Glutamatergic neuron (in vitro differentiated cells): Measurements from ENCODE around the gene FOXF2. TPM values are rescaled to one million over a fixed set of nuclear protein-coding genes. Genes with fewer than 3 reads are reported as not detected.

Source experiments
- DNase-seq: peaks from one replicate; pipeline ENCODE4 v3.0.0; 2022
- H3K27ac Mint-ChIP-seq: one replicate; pipeline ENCODE4 v1.8.0; 2020; ENCODE audit warnings: mild to moderate bottlenecking, mixed read lengths, inconsistent platforms; ENCODE audit not compliant: unreplicated experiment
- H3K27me3 Mint-ChIP-seq: one replicate; pipeline ENCODE4 v1.8.0; 2020; ENCODE audit warnings: mild to moderate bottlenecking, moderate library complexity, mixed read lengths, inconsistent platforms; ENCODE audit not compliant: unreplicated experiment
- H3K36me3 Mint-ChIP-seq: one replicate; pipeline ENCODE4 v1.8.0; 2020; ENCODE audit warnings: mild to moderate bottlenecking, mixed read lengths, inconsistent platforms; ENCODE audit not compliant: unreplicated experiment
- H3K4me1 Mint-ChIP-seq: one replicate; pipeline ENCODE4 v1.8.0; 2020; ENCODE audit warnings: mild to moderate bottlenecking, low read depth, mixed read lengths, inconsistent platforms; ENCODE audit not compliant: unreplicated experiment
- H3K4me3 Mint-ChIP-seq: one replicate; pipeline ENCODE4 v1.8.0; 2020; ENCODE audit warnings: mild to moderate bottlenecking, mixed read lengths, inconsistent platforms; ENCODE audit not compliant: unreplicated experiment
- H3K9me3 Mint-ChIP-seq: one replicate; pipeline ENCODE4 v1.8.0; 2020; ENCODE audit warnings: mild to moderate bottlenecking, moderate library complexity, mixed read lengths, inconsistent platforms; ENCODE audit not compliant: unreplicated experiment
- microRNA-seq: library from miRNA; unstranded; fragments of <30 nt; microRNA quantifications from one replicate; pipeline ENCODE4, GENCODE V29; 2020; ENCODE audit not compliant: unreplicated experiment
- total RNA-seq: library from RNA; stranded (reverse); fragmentation: NEBNext Ultra II Directional; extraction: Animal tissue kit (Norgen Biotek cat#: 25700); gene quantifications from one replicate; pipeline ENCODE4 v1.2.1, GENCODE V29; 2021; ENCODE audit not compliant: unreplicated experiment
- TF ChIP-seq, protein P1 (sequence below): fragments of 200-600 bp; sonication (generic); IDR thresholded peaks from one replicate; pipeline ENCODE4 v1.5.0; 2021; ENCODE audit not compliant: partially characterized antibody, unreplicated experiment

The FOXF2 gene
- total RNA-seq, 1 donor from 2014 or later = 0.71 TPM

DNA sequence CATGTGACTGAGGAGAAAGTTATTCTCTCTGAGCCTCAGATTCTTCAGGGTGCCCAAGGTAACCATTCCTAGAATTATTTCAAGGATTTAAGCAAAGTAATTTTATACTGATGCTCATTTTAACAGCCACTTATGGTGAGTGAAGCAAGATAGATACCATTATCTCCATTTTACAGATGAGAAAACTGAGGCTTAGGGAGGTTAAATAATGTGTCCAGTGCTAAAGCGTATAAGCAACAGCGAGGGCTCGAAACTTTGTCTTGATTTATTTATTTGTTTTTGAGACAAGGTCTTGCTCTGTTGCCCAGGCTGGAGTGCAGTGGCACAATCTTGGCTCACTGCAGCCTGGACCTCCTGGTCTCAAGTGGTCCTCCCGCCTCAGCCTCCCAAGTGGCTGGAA is 53.6 kb downstream of the FOXF2 start:
- Mint-ChIP-seq H3K27me3 (peaks cover 2% of the 10 kb centered on the region), H3K27ac (no peak overlapping the region), H3K4me3 (no peak overlapping the region), H3K4me1 (peaks cover 4% of the 10 kb centered on the region), H3K36me3 (no peaks in the 10 kb centered on the region), H3K9me3 (peaks cover 5% of the 10 kb centered on the region)
- DNase-seq = no peak
- TF ChIP-seq, protein P1, sequence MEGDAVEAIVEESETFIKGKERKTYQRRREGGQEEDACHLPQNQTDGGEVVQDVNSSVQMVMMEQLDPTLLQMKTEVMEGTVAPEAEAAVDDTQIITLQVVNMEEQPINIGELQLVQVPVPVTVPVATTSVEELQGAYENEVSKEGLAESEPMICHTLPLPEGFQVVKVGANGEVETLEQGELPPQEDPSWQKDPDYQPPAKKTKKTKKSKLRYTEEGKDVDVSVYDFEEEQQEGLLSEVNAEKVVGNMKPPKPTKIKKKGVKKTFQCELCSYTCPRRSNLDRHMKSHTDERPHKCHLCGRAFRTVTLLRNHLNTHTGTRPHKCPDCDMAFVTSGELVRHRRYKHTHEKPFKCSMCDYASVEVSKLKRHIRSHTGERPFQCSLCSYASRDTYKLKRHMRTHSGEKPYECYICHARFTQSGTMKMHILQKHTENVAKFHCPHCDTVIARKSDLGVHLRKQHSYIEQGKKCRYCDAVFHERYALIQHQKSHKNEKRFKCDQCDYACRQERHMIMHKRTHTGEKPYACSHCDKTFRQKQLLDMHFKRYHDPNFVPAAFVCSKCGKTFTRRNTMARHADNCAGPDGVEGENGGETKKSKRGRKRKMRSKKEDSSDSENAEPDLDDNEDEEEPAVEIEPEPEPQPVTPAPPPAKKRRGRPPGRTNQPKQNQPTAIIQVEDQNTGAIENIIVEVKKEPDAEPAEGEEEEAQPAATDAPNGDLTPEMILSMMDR = no peak

Small RNA genes within 50 kb of the gene (microRNA-seq; reads per million reads assigned to microRNA genes)
- gene MIR6720 = 4.3 reads per million, percentile 29 among the genes with 10 or more reads in this experiment

Other genes starting within 250 kb of the FOXF2 start
- gene FOXQ1, start 77.5 kb upstream of the FOXF2 start, total RNA-seq = 1.9 TPM
- gene FOXC1, start 220.3 kb downstream of the FOXF2 start, total RNA-seq = 3.3 TPM